SKM-1 (cell line): Measurements from ENCODE around the gene ZNF316.

Source experiments
- DNase-seq: peaks from one replicate; lab custom pipeline; 2025; ENCODE audit not compliant: unreplicated experiment; lab: John Stamatoyannopoulos, UW

Gene ZNF316

GRCh38 chr7:6621195-6622133, 15.7 kb upstream of the ZNF316 start:
- DNase-seq: no peak

GRCh38 chr7:6622134-6622710, 14.9 kb upstream of the ZNF316 start:
- DNase-seq: no peak

GRCh38 chr7:6623589-6624245, 13.4 kb upstream of the ZNF316 start:
- no peak for DNase-seq

- no peak for DNase-seq
Measured at GRCh38 chr7:6624246-6624611, 12.9 kb upstream of the ZNF316 start.

- no peak for DNase-seq
Measured at GRCh38 chr7:6628045-6628444, 9.1 kb upstream of the ZNF316 start.

- no peak for DNase-seq
Measured at GRCh38 chr7:6630007-6630849, 6.9 kb upstream of the ZNF316 start.

GRCh38 chr7:6631605-6632004, 5.5 kb upstream of the ZNF316 start:
- no peak for DNase-seq

GRCh38 chr7:6634021-6634420, 3.1 kb upstream of the ZNF316 start:
- DNase-seq: no peak

GRCh38 chr7:6634971-6635370, 2.1 kb upstream of the ZNF316 start:
- peak; percentile 44 for DNase-seq

- DNase-seq: no peak
Measured at GRCh38 chr7:6637544-6638229, 569 bp downstream of the ZNF316 start.

GRCh38 chr7:6639032-6639431, 1.9 kb downstream of the ZNF316 start:
- no peak for DNase-seq

GRCh38 chr7:6639627-6640026, 2.5 kb downstream of the ZNF316 start:
- DNase-seq: no peak

GRCh38 chr7:6640246-6640721, 3.2 kb downstream of the ZNF316 start:
- no peak for DNase-seq

- no peak for DNase-seq
Measured at GRCh38 chr7:6641305-6642035, 4.4 kb downstream of the ZNF316 start.

GRCh38 chr7:6642239-6642839, 5.2 kb downstream of the ZNF316 start:
- no peak for DNase-seq

GRCh38 chr7:6642861-6643640, 5.9 kb downstream of the ZNF316 start:
- no peak for DNase-seq

- DNase-seq: no peak
Measured at GRCh38 chr7:6643915-6644625, 7.0 kb downstream of the ZNF316 start.

GRCh38 chr7:6644728-6645127, 7.6 kb downstream of the ZNF316 start:
- DNase-seq: no peak
